Activated CD4-positive, alpha-beta T cell treated with anti-CD3 and anti-CD28 coated beads for 4 hours (primary cell): ENCODE data around the gene FCN2.

ENCODE experiments used
- DNase-seq, 2 donors: peaks; one replicate each; pipeline ENCODE4 v3.0.0-alpha.2; 2020

Gene FCN2

GRCh38 chr9:134869554-134870300 is 10.9 kb upstream of the FCN2 start:
- no peak for DNase-seq

- no peak for DNase-seq
Observed at GRCh38 chr9:134870301-134870694, 10.3 kb upstream of the FCN2 start.

- no peak for DNase-seq
Observed at GRCh38 chr9:134870746-134871662, 9.6 kb upstream of the FCN2 start.

- DNase-seq, result no peak
Observed at GRCh38 chr9:134871697-134872340, 8.8 kb upstream of the FCN2 start.

- DNase-seq, result no peak
Observed at GRCh38 chr9:134872482-134873231, 8.0 kb upstream of the FCN2 start.

- no peak for DNase-seq
Observed at GRCh38 chr9:134875371-134875770, 5.2 kb upstream of the FCN2 start.

- no peak for DNase-seq
Observed at GRCh38 chr9:134877541-134877940, 3.1 kb upstream of the FCN2 start.

GRCh38 chr9:134879664-134880483 is 736 bp upstream of the FCN2 start:
- no peak for DNase-seq

GRCh38 chr9:134881313-134881670 is 682 bp downstream of the FCN2 start:
- no peak for DNase-seq

- DNase-seq, result no peak
Observed at GRCh38 chr9:134882204-134882785, 1.7 kb downstream of the FCN2 start.

- no peak for DNase-seq
Observed at GRCh38 chr9:134883040-134883782, 2.6 kb downstream of the FCN2 start.

GRCh38 chr9:134884492-134884891 is 3.9 kb downstream of the FCN2 start:
- DNase-seq, result no peak

GRCh38 chr9:134885001-134885678 is 4.5 kb downstream of the FCN2 start:
- DNase-seq, result no peak

GRCh38 chr9:134885679-134886412 is 5.2 kb downstream of the FCN2 start:
- DNase-seq, result no peak

- DNase-seq, result no peak
Observed at GRCh38 chr9:134886413-134886913, 5.9 kb downstream of the FCN2 start.

- DNase-seq, result no peak
Observed at GRCh38 chr9:134887219-134887618, 6.6 kb downstream of the FCN2 start.

GRCh38 chr9:134887686-134888602 is 7.3 kb downstream of the FCN2 start:
- no peak for DNase-seq

GRCh38 chr9:134888603-134889190 is 8.1 kb downstream of the FCN2 start:
- no peak for DNase-seq
